Stomach (tissue), 9 donors: ENCODE measurements around the gene DNAJC6. TPM values are rescaled to one million over a fixed set of nuclear protein-coding genes. Genes with fewer than 3 reads are reported as not detected.
"Not testable (repeated sequence)": the region's sequence is repeated elsewhere in the genome, so short reads cannot be mapped to it uniquely, and the experiment has no call there.

Experiments
- DNase-seq, 2 donors: peaks; one replicate each; pipeline versions ENCODE4 v3.0.0 to v3.0.0-alpha.2; 2013 to 2019
- H3K27ac ChIP-seq, 5 donors: fragments of 200-600 bp in 4 of 5; sonication (generic) in 4 of 5; one replicate each; pipeline ENCODE4 v1.5.1; 2013 to 2019; ENCODE audit warnings: mild to moderate bottlenecking in 1 of 5, moderate library complexity in 1 of 5
- H3K27me3 ChIP-seq, 3 donors: fragments of 200-600 bp; sonication (generic); one replicate each; pipeline ENCODE4 v1.5.1; 2017 to 2019; ENCODE audit warnings: mixed run types in 1 of 3
- H3K36me3 ChIP-seq, 4 donors: fragments of 200-600 bp; sonication (generic); 1 replicate in 3 of 4; 2 replicates in 1 of 4; pipeline ENCODE4 v1.5.1; 2016 to 2019
- H3K4me1 ChIP-seq, 4 donors: fragments of 200-600 bp; sonication (generic); one replicate each; pipeline ENCODE4 v1.5.1; 2016 to 2019
- H3K4me3 ChIP-seq, 4 donors: fragments of 200-600 bp; sonication (generic) in 3 of 4; one replicate each; pipeline ENCODE4 v1.5.1; 2016 to 2019; ENCODE audit warnings: mild to moderate bottlenecking in 1 of 4
- H3K9me3 ChIP-seq, 4 donors: fragments of 200-600 bp; sonication (generic); one replicate each; pipeline ENCODE4 v1.5.1; 2016 to 2019
- EP300 ChIP-seq: sonication (generic); formaldehyde crosslinking; IDR thresholded peaks from one replicate; pipeline ENCODE4 v1.6.1; 2017; ENCODE audit warnings: antibody characterized with exemption
- POLR2A ChIP-seq, 4 donors: fragments of 450-650 bp; IDR thresholded peaks; one replicate each; pipeline ENCODE4 v1.6.1; 2016; ENCODE audit warnings: antibody characterized with exemption in 4 of 4, control low read depth in 2 of 4, mild to moderate bottlenecking in 1 of 4, moderate library complexity in 1 of 4
- POLR2AphosphoS5 ChIP-seq, 3 donors: sonication (generic); formaldehyde crosslinking; IDR thresholded peaks; one replicate each; pipeline ENCODE4 v1.6.1; 2016; ENCODE audit warnings: antibody characterized with exemption in 3 of 3
- WGBS, 5 donors: extraction: QIAGEN DNeasy Blood & Tissue Kit in 3 of 5; methylation state at CpG; one replicate each; pipeline versions ENCODE4 v1.1.5 to v1.1.7; 2013 to 2018; 5-methylcytosine and 5-hydroxymethylcytosine counted together
- intact Hi-C: fragments of 100-400 bp; cut with DNase I; formaldehyde crosslinking; loops from one replicate; pipeline ENCODE4 v1.15.1; 2023; ENCODE audit warnings: low total_unique reads
- polyA plus RNA-seq, 3 donors: library from polyadenylated mRNA; stranded (reverse); fragments of 200-250 nt; gene quantifications; one replicate each; pipeline ENCODE4 v1.2.3, GENCODE V29; 2013
- total RNA-seq, 5 donors: library from RNA; depleted of rRNA; stranded (reverse); fragments of >200 nt; gene quantifications; one replicate each; pipeline versions ENCODE4 v1.1.0 to v1.2.3, GENCODE V29; 2014 to 2016
- TF ChIP-seq, protein P1 (sequence below), 7 experiments: fragments of 450-650 bp in 4 of 7; fragments of 200-600 bp in 3 of 7; sonication (generic) in 3 of 7; IDR thresholded peaks; one replicate each; pipeline ENCODE4 v1.5.1; 2016 to 2019; ENCODE audit warnings: antibody characterized with exemption in 7 of 7, control low read depth in 2 of 7, mild to moderate bottlenecking in 1 of 7
- donor health status: healthy with polysubstance abuse.
- donor health status: Bipolar disorder and iron deficiency.
- donor health status: healthy.

The DNAJC6 gene
- total and polyA plus RNA-seq, 8 donors, result under 0.01 to 7.5 (median 0.68) TPM; not detected in 1

DNA sequence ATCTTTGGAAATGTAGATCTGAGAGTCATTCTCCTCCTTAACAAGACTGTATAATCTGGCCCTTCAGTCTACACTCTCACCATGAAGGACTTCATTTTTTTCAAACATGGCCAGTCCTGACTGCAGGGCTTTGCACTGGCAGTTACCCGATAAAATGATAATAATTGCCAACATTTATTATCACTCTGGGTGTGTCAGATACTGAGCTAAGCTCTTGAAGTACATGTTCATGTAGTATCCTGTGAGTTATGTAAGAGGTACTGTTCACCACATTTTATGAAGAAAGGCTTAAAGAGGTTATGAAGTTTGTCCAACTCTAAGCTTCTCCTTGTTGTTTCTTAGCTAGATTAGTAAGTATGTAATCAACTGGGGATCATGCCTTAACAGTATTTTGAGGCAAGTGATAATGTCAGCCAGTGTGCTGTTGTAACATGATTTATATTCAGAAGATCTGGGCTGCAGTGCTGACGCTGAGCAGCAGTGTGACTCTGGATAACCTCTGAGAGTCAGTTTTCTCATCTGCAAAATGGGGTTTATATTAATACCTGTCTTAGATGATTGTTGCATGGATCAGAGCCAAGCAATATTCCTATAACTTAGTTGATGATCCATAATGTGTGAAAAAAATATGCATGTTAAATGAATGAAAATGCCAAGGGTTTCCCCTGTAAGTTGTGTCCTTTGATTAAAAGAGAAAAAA, 69.1 kb downstream of the DNAJC6 start:
- Histone ChIP-seq H3K9me3 (no peaks in the 10 kb centered on the region), H3K36me3 (no peaks in the 10 kb centered on the region), H3K27me3 (no peaks in the 10 kb centered on the region), H3K27ac (no peak overlapping the region), H3K4me1 (no peaks in the 10 kb centered on the region), H3K4me3 (no peak overlapping the region)
- TF ChIP-seq POLR2A (IDR thresholded peaks at IDR 0.05), result no peak
- no peak for TF ChIP-seq POLR2AphosphoS5 (IDR thresholded peaks at IDR 0.05)
- TF ChIP-seq, protein P1, sequence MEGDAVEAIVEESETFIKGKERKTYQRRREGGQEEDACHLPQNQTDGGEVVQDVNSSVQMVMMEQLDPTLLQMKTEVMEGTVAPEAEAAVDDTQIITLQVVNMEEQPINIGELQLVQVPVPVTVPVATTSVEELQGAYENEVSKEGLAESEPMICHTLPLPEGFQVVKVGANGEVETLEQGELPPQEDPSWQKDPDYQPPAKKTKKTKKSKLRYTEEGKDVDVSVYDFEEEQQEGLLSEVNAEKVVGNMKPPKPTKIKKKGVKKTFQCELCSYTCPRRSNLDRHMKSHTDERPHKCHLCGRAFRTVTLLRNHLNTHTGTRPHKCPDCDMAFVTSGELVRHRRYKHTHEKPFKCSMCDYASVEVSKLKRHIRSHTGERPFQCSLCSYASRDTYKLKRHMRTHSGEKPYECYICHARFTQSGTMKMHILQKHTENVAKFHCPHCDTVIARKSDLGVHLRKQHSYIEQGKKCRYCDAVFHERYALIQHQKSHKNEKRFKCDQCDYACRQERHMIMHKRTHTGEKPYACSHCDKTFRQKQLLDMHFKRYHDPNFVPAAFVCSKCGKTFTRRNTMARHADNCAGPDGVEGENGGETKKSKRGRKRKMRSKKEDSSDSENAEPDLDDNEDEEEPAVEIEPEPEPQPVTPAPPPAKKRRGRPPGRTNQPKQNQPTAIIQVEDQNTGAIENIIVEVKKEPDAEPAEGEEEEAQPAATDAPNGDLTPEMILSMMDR (IDR thresholded peaks at IDR 0.05), result no peak
- TF ChIP-seq EP300, result no peak
- WGBS, 5 donors, result 36 to 61% (median 54%) methylated on average over 2 of the region's 2 CpGs
- intact Hi-C loops, result no loop called here
- no peak for DNase-seq

DNA sequence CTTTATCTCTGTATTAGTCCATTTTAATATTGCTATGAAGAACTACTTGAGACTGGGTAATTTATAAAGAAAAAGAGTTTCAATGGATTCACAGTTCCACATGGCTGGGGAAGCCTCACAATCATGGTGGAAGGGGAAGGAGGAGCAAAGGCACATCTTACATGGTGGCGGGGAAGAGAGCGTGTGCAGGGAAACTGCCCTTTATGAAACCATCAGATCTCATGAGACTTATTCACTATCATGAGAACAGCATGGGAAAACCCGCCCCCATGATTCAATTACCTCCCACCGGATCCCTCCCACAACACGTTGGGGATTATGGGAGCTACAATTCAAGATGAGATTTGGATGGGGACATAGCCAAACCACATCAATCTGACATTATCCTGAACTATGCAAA, 75.1 kb downstream of the DNAJC6 start:
- H3K27ac ChIP-seq, H3K4me3 ChIP-seq, DNase-seq, intact Hi-C loops, H3K4me1 ChIP-seq, H3K9me3 ChIP-seq, H3K27me3 ChIP-seq: not testable (repeated sequence)
- H3K36me3 ChIP-seq, result peaks cover 0 to 13% (median 8%) of the 10 kb centered on the region in 4 donors
- WGBS, 5 donors, result 90 to 98% (median 94%) methylated on average over 5 of the region's 5 CpGs

DNA sequence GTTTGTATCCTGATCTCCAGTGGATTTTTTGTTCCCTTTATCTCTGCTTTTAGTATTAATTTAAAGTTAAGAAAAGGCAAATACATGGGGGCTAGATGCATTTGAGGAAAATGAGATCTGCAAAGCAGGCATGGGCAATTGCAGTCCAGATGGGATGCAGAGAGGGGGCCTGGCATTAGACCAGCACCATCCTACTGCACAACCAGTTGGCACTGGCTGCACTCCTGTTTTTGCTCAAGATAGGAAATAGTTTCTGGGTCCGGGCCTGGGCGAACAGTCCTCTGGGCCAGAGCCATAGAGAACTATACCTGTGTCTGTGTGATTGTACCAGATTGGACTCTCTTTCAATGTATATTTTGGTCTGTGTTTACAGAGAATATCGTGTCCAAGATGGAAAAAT, 77.1 kb downstream of the DNAJC6 start:
- no peaks in the 10 kb centered on the region for H3K4me1 ChIP-seq
- no peak for DNase-seq
- H3K36me3 ChIP-seq, result peaks cover 0 to 20% (median 12%) of the 10 kb centered on the region in 4 donors
- no peaks in the 10 kb centered on the region for H3K9me3 ChIP-seq
- H3K27me3 ChIP-seq, result no peaks in the 10 kb centered on the region
- intact Hi-C loops, result no loop called here
- H3K4me3 ChIP-seq, result no peak overlapping the region
- TF ChIP-seq EP300, result no peak
- no peak for TF ChIP-seq POLR2A (IDR thresholded peaks at IDR 0.05)
- TF ChIP-seq POLR2AphosphoS5 (IDR thresholded peaks at IDR 0.05), result no peak
- TF ChIP-seq, protein P1 (IDR thresholded peaks at IDR 0.05), result no peak
- WGBS, 5 donors, result 87 to 99% (median 93%) methylated on average over 3 of the region's 3 CpGs
- no peak overlapping the region for H3K27ac ChIP-seq

DNA sequence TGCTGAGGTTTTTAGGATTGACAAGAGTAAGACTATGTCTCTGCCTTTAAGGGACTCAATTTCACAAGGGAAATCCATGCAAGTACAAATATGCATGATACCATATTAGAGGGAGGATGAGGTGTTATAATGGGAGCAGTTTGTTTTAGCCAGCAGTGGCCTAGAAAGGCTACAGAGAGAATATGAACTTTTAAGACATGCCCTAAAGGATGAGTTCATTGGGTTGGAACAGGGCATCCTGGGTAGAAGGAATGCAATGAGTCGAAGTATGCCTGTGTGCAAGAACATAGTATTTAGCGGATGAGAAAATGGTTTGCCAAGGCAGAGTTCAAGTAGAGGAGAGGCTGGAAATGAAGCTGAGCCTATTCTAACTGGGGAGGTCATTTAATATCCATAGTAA, 78.5 kb downstream of the DNAJC6 start:
- 90 to 95% (median 92%) methylated on average over 2 of the region's 2 CpGs for WGBS, 5 donors
- H3K4me3 ChIP-seq, result no peak overlapping the region
- peaks cover 0 to 27% (median 12%) of the 10 kb centered on the region in 4 donors for H3K36me3 ChIP-seq
- intact Hi-C loops, result no loop called here
- H3K9me3 ChIP-seq, result no peaks in the 10 kb centered on the region
- H3K4me1 ChIP-seq, result no peaks in the 10 kb centered on the region
- H3K27me3 ChIP-seq, result no peaks in the 10 kb centered on the region
- TF ChIP-seq EP300, result no peak
- no peak for DNase-seq
- no peak overlapping the region for H3K27ac ChIP-seq

DNA sequence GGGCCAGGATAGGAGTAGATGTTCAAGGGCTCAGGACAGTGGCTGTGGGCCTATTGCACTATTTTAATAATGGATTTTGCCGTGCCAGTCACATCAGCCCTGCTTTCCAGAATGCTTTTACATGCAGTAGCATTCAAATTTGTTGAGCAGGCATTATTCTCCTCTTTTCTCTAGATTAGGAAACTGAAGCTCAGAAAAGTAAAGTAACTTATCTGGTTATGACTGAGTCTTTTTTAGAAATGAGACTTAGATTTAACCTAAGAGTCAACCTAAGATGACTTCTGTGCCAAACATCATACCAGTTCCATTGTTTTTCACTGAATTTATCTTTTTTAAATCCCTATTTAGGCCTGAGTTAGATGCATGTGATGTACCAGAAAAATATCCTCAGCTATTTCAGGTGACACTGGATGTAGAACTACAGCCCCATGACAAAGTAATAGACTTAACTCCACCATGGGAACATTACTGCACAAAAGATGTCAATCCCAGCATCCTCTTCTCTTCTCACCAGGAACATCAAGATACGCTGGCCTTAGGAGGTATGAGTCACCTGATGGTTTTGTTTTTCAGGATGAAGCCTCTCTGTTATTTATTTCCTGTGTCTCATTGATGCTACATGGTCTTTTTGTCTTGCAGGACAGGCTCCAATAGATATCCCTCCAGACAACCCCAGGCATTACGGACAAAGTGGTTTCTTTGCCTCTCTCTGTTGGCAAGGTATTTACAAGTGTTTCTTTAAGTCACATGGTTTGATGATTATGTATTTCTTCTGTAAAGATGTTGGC, 79.8 kb downstream of the DNAJC6 start:
- H3K27me3 ChIP-seq, result no peaks in the 10 kb centered on the region
- H3K4me3 ChIP-seq, result no peak overlapping the region
- H3K27ac ChIP-seq, result no peak overlapping the region
- intact Hi-C loops, result no loop called here
- no peak for DNase-seq
- H3K9me3 ChIP-seq, result no peaks in the 10 kb centered on the region
- no peak for TF ChIP-seq POLR2AphosphoS5 (IDR thresholded peaks at IDR 0.05)
- TF ChIP-seq EP300, result no peak
- no peak for TF ChIP-seq POLR2A (IDR thresholded peaks at IDR 0.05)
- TF ChIP-seq, protein P1 (IDR thresholded peaks at IDR 0.05), result no peak
- H3K4me1 ChIP-seq, result no peaks in the 10 kb centered on the region
- peaks cover 0 to 32% (median 12%) of the 10 kb centered on the region in 4 donors for H3K36me3 ChIP-seq
- 82 to 90% (median 87%) methylated on average over 3 of the region's 3 CpGs for WGBS, 5 donors
